ENCODE results near the gene NTRK3. TPM values are rescaled to one million over a fixed set of nuclear protein-coding genes. Genes with fewer than 3 reads are reported as not detected.

Gene NTRK3
- total RNA-seq, 1 donor from 2014 or later: not detected

DNA sequence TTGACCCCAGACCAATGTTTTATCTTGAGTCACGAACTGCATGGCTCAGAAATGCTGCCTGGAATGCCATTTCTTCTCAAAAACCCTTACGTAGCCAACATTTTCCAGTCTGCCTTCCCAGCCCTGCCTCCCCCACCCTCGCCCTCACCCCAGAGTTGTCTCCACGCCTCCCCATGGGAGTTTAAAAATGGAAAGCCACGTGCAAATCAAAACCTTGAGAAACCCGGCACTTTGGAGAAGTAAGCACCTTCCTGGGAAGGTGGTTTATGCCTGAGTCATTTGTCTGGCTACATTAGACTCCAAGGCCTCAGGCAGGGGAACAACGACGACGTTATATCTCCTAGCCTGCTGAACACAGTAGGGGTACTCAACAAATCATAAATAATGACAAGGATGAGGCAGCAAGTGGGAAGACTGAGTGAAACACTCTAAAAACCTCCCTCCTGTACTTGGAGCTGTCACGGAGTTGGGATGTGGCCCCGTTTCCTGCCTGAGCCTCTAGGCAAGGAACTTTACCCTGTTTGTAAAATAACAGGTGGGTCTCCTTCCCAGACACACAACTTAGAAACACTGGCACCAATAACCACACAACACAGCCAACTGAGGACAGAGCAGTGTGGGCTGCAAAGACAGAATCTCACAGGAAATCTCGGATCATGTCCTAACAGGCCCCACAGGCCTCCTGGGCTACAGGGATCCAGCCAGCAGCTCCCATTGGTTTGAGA is 179.1 kb downstream of the NTRK3 start:
- TF ChIP-seq CTCF (IDR thresholded peaks at IDR 0.05): no peak
- no peaks in the 10 kb centered on the region for H3K36me3 Mint-ChIP-seq (ENCODE audit: unreplicated experiment)
- peaks cover 20% of the 10 kb centered on the region for H3K9me3 Mint-ChIP-seq (ENCODE audit: unreplicated experiment)
- H3K27ac Mint-ChIP-seq (ENCODE audit: unreplicated experiment): no peak overlapping the region
- H3K4me3 Mint-ChIP-seq (ENCODE audit: unreplicated experiment): no peak overlapping the region
- DNase-seq (ENCODE audit: extremely low spot score, unreplicated experiment): no peak
- no peaks in the 10 kb centered on the region for H3K4me1 Mint-ChIP-seq (ENCODE audit: unreplicated experiment)
- no peaks in the 10 kb centered on the region for H3K27me3 Mint-ChIP-seq (ENCODE audit: unreplicated experiment)

GRCh38 chr15:88076328-88076727 is 180.2 kb downstream of the NTRK3 start:
- H3K27ac Mint-ChIP-seq (ENCODE audit: unreplicated experiment): no peak overlapping the region
- H3K27me3 Mint-ChIP-seq (ENCODE audit: unreplicated experiment): no peaks in the 10 kb centered on the region
- H3K36me3 Mint-ChIP-seq (ENCODE audit: unreplicated experiment): no peaks in the 10 kb centered on the region
- no peak for DNase-seq (ENCODE audit: extremely low spot score, unreplicated experiment)
- H3K9me3 Mint-ChIP-seq (ENCODE audit: unreplicated experiment): peaks cover 23% of the 10 kb centered on the region
- TF ChIP-seq CTCF (IDR thresholded peaks at IDR 0.05): no peak
- no peaks in the 10 kb centered on the region for H3K4me1 Mint-ChIP-seq (ENCODE audit: unreplicated experiment)
- H3K4me3 Mint-ChIP-seq (ENCODE audit: unreplicated experiment): no peak overlapping the region

DNA sequence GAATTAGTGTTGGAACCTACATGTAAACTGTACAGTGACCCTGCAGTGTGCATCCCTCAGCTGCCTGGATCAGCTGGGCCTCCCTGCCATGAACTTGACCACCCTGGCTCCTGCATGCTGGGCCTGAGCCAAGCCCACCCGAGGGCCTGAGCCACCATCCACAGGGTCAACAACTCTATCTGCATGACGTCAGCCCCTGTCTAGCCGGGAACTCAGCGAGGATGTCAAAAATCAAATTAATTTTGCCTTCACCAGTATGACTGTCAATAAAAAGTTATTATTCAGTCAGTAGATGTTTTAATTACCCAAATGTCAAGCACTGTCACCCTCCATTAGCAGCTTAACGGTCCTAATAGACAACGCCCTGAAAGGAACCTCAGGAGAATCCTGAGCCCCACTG is 181.4 kb downstream of the NTRK3 start:
- H3K36me3 Mint-ChIP-seq (ENCODE audit: unreplicated experiment): no peaks in the 10 kb centered on the region
- H3K9me3 Mint-ChIP-seq (ENCODE audit: unreplicated experiment): peaks cover 23% of the 10 kb centered on the region
- H3K27ac Mint-ChIP-seq (ENCODE audit: unreplicated experiment): no peak overlapping the region
- no peak overlapping the region for H3K4me3 Mint-ChIP-seq (ENCODE audit: unreplicated experiment)
- TF ChIP-seq CTCF (IDR thresholded peaks at IDR 0.05): no peak
- no peak for DNase-seq (ENCODE audit: extremely low spot score, unreplicated experiment)
- no peaks in the 10 kb centered on the region for H3K27me3 Mint-ChIP-seq (ENCODE audit: unreplicated experiment)
- H3K4me1 Mint-ChIP-seq (ENCODE audit: unreplicated experiment): no peaks in the 10 kb centered on the region

DNA sequence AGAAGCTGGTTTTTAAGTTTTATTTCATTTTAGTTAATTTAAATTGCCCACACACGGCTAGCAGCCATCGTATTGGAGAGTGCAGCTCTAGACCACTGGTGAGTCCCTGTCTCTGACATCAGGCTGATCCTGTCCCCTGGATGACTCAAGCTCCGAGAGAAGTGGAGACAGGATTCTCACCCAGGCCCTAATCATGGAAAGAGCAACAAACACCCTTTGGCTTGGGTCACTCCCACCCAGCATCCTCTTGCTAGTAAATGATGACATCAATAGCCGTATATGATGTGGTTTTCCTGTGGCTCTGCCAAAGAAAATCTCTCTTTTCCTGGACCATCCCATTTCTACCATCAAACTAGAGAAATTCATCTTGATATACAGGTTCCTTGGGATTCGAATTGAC is 182.2 kb downstream of the NTRK3 start:
- no peaks in the 10 kb centered on the region for H3K27me3 Mint-ChIP-seq (ENCODE audit: unreplicated experiment)
- H3K27ac Mint-ChIP-seq (ENCODE audit: unreplicated experiment): no peak overlapping the region
- TF ChIP-seq CTCF (IDR thresholded peaks at IDR 0.05): no peak
- H3K4me3 Mint-ChIP-seq (ENCODE audit: unreplicated experiment): no peak overlapping the region
- H3K4me1 Mint-ChIP-seq (ENCODE audit: unreplicated experiment): no peaks in the 10 kb centered on the region
- no peaks in the 10 kb centered on the region for H3K36me3 Mint-ChIP-seq (ENCODE audit: unreplicated experiment)
- DNase-seq (ENCODE audit: extremely low spot score, unreplicated experiment): no peak
- peaks cover 30% of the 10 kb centered on the region for H3K9me3 Mint-ChIP-seq (ENCODE audit: unreplicated experiment)

GRCh38 chr15:88073391-88073691 is 183.2 kb downstream of the NTRK3 start:
- DNase-seq (ENCODE audit: extremely low spot score, unreplicated experiment): no peak

More at GRCh38 chr15:88073391-88073691, 183.2 kb downstream of the NTRK3 start:
- H3K36me3 Mint-ChIP-seq (ENCODE audit: unreplicated experiment): no peaks in the 10 kb centered on the region
- TF ChIP-seq CTCF (IDR thresholded peaks at IDR 0.05): no peak
- no peak overlapping the region for H3K4me3 Mint-ChIP-seq (ENCODE audit: unreplicated experiment)
- no peaks in the 10 kb centered on the region for H3K4me1 Mint-ChIP-seq (ENCODE audit: unreplicated experiment)
- no peaks in the 10 kb centered on the region for H3K27me3 Mint-ChIP-seq (ENCODE audit: unreplicated experiment)
- no peak overlapping the region for H3K27ac Mint-ChIP-seq (ENCODE audit: unreplicated experiment)
- H3K9me3 Mint-ChIP-seq (ENCODE audit: unreplicated experiment): peaks cover 35% of the 10 kb centered on the region

All from osteocyte (in vitro differentiated cells).